CD14-positive monocyte (primary cell): Measurements from ENCODE around the gene TDRD6. TPM values are rescaled to one million over a fixed set of nuclear protein-coding genes. Genes with fewer than 3 reads are reported as not detected.

Experiments
- DNase-seq, 3 donors: peaks; one replicate each; pipeline ENCODE4 v3.0.0-alpha.2; 2011 to 2022
- H2AFZ ChIP-seq: 2 replicates; pipeline ENCODE4 v1.6.0; 2012; ENCODE audit warnings: mild to moderate bottlenecking, low read depth, low read length, inconsistent platforms; ENCODE audit not compliant: insufficient read depth, poor library complexity, severe bottlenecking
- H3K27ac ChIP-seq, 2 donors: 1 replicate in 1 of 2; 2 replicates in 1 of 2; pipeline ENCODE4 v1.5.1; 2012 to 2013; ENCODE audit warnings: low read length in 2 of 2, control low read depth in 1 of 2, inconsistent platforms in 1 of 2, low read depth in 1 of 2, mild to moderate bottlenecking in 1 of 2
- H3K27me3 ChIP-seq, 2 donors: one replicate each; pipeline versions ENCODE4 v1.6.0 to v1.6.1; 2011 to 2013; ENCODE audit warnings: low read length in 2 of 2; ENCODE audit not compliant: control insufficient read depth in 2 of 2, insufficient read depth in 2 of 2
- H3K36me3 ChIP-seq, 2 donors: replicated peaks in 1 of 2; 1 replicate in 1 of 2; 2 replicates in 1 of 2; pipeline versions ENCODE4 v1.5.1 to v1.6.1; 2012 to 2013; ENCODE audit warnings: low read length in 2 of 2, control low read depth in 1 of 2, inconsistent platforms in 1 of 2, mild to moderate bottlenecking in 1 of 2; ENCODE audit not compliant: insufficient read depth in 2 of 2, control insufficient read depth in 1 of 2
- H3K4me1 ChIP-seq, 2 donors: 1 replicate in 1 of 2; 2 replicates in 1 of 2; pipeline versions ENCODE4 v1.5.1 to v1.6.1; 2012 to 2013; ENCODE audit warnings: low read length in 2 of 2, control low read depth in 1 of 2, inconsistent platforms in 1 of 2, mild to moderate bottlenecking in 1 of 2, moderate library complexity in 1 of 2; ENCODE audit not compliant: insufficient read depth in 2 of 2, control insufficient read depth in 1 of 2
- H3K4me2 ChIP-seq: replicated peaks from 2 replicates; pipeline ENCODE3; 2012; ENCODE audit warnings: low read length, moderate library complexity, mild to moderate bottlenecking; ENCODE audit not compliant: poor library complexity, severe bottlenecking; ENCODE audit errors: extremely low read depth
- H3K4me3 ChIP-seq, 3 experiments: fragments of 200-600 bp in 1 of 3; sonication (generic) in 1 of 3; replicated peaks in 1 of 3; 1 replicate in 2 of 3; 2 replicates in 1 of 3; pipeline ENCODE4 v1.5.1; 2011 to 2013; ENCODE audit warnings: low read length in 3 of 3, mild to moderate bottlenecking in 3 of 3, control low read depth in 2 of 3, low read depth in 2 of 3, inconsistent platforms in 1 of 3, moderate library complexity in 1 of 3
- H3K79me2 ChIP-seq: 2 replicates; pipeline ENCODE4 v1.6.0; 2012; ENCODE audit warnings: mild to moderate bottlenecking, control low read depth, inconsistent platforms, low read length, moderate library complexity; ENCODE audit not compliant: insufficient read depth
- H3K9ac ChIP-seq: 2 replicates; pipeline ENCODE4 v1.6.0; 2017; ENCODE audit warnings: low read length, mild to moderate bottlenecking; ENCODE audit not compliant: insufficient read depth, poor library complexity, severe bottlenecking
- H3K9me3 ChIP-seq, 2 donors: replicated peaks in 1 of 2; 1 replicate in 1 of 2; 2 replicates in 1 of 2; pipeline versions ENCODE4 v1.5.1 to v1.6.1; 2012 to 2013; ENCODE audit warnings: low read length in 2 of 2, control low read depth in 1 of 2; ENCODE audit not compliant: control insufficient read depth in 1 of 2, insufficient read depth in 1 of 2
- H4K20me1 ChIP-seq: 2 replicates; pipeline ENCODE4 v1.6.0; 2012; ENCODE audit warnings: mild to moderate bottlenecking, low read length, control low read depth, moderate library complexity; ENCODE audit not compliant: insufficient read depth
- H3K27ac Mint-ChIP-seq, 7 donors: one replicate each; pipeline ENCODE4 v1.8.0; 2020; ENCODE audit warnings: mild to moderate bottlenecking in 7 of 7, mixed read lengths in 7 of 7, moderate library complexity in 6 of 7, inconsistent platforms in 2 of 7
- H3K27me3 Mint-ChIP-seq, 3 donors: one replicate each; pipeline ENCODE4 v1.8.0; 2021 to 2022; ENCODE audit warnings: low read depth in 3 of 3, mild to moderate bottlenecking in 3 of 3, mixed read lengths in 3 of 3, moderate library complexity in 3 of 3, inconsistent platforms in 1 of 3
- H3K36me3 Mint-ChIP-seq, 2 donors: one replicate each; pipeline ENCODE4 v1.8.0; 2020; ENCODE audit warnings: mixed read lengths in 2 of 2, inconsistent platforms in 1 of 2, mild to moderate bottlenecking in 1 of 2
- H3K4me1 Mint-ChIP-seq: one replicate; pipeline ENCODE4 v1.8.0; 2020; ENCODE audit warnings: mild to moderate bottlenecking, mixed read lengths
- H3K4me3 Mint-ChIP-seq, 2 donors: one replicate each; pipeline ENCODE4 v1.8.0; 2020; ENCODE audit warnings: mild to moderate bottlenecking in 2 of 2, mixed read lengths in 2 of 2, moderate library complexity in 1 of 2
- H3K9me3 Mint-ChIP-seq, 7 donors: one replicate each; pipeline ENCODE4 v1.8.0; 2020 to 2022; ENCODE audit warnings: mixed read lengths in 7 of 7, mild to moderate bottlenecking in 6 of 7, moderate library complexity in 6 of 7, inconsistent platforms in 2 of 7
- CTCF ChIP-seq: fragments of 200-600 bp; IDR thresholded peaks from one replicate; pipeline ENCODE4 v1.8.0; 2022; ENCODE audit warnings: antibody characterized with exemption, mild to moderate bottlenecking
- WGBS: methylation state at CpG from one replicate; pipeline ENCODE4 v1.1.5; 2013; ENCODE audit warnings: missing lambda C conversion rate; ENCODE audit not compliant: insufficient coverage; 5-methylcytosine and 5-hydroxymethylcytosine counted together
- intact Hi-C, 2 donors: fragments of 100-400 bp; cut with micrococcal nuclease; formaldehyde crosslinking; loops; one replicate each; pipeline versions ENCODE4 v1.15.0 to v1.15.1; 2023
- polyA plus RNA-seq, 3 donors: library from polyadenylated mRNA; depleted of rRNA in 1 of 3; unstranded in 2 of 3; stranded (reverse) in 1 of 3; fragments of 300-500 nt in 2 of 3; fragments of >200 nt in 1 of 3; fragmentation: Illumina TruSeq in 2 of 3; gene quantifications; 1 replicate in 2 of 3; 2 replicates in 1 of 3; pipeline ENCODE4 v1.2.3, GENCODE V29; 2012 to 2021

The TDRD6 gene
- polyA plus RNA-seq, 3 donors, result 0.29 to 0.94 TPM; not detected in 1

GRCh38 chr6:46733341-46733801 lies 45.7 kb downstream of the TDRD6 start:
- intact Hi-C loops, result loop anchor here (5.0 kb wide), 1 partner anchor 39 kb away; no protein-coding TSS in a partner anchor
- H3K27ac ChIP-seq, result peak overlapping the region in 1 of 2 donors; percentile 10
- no peak overlapping the region for H3K9ac ChIP-seq
- Mint-ChIP-seq H3K27me3 (peaks cover 12 to 42% (median 31%) of the 10 kb centered on the region in 3 donors), H3K4me1 (peaks cover 64% of the 10 kb centered on the region), H3K36me3 (peaks cover 26 to 40% of the 10 kb centered on the region in 2 donors), H3K9me3 (peaks cover 0 to 6% (median 5%) of the 10 kb centered on the region in 7 donors), H3K4me3 (peak overlapping the region; percentile 41 to 94), H3K27ac (peak overlapping the region; percentile 23 to 87 (median 38))
- peak overlapping the region in 1 of 3 experiments; percentile 81 for H3K4me3 ChIP-seq
- H3K36me3 ChIP-seq, result no peaks in the 10 kb centered on the region
- no peaks in the 10 kb centered on the region for H3K79me2 ChIP-seq
- no peak for TF ChIP-seq CTCF
- H3K9me3 ChIP-seq, result no peaks in the 10 kb centered on the region
- DNase-seq, result peak in 2 of 3 donors; percentile 11 to 19
- peaks cover 46 to 62% of the 10 kb centered on the region in 2 donors for H3K4me1 ChIP-seq
- H3K4me2 ChIP-seq, result peak overlapping the region; percentile 92
- peaks cover 9 to 14% of the 10 kb centered on the region in 2 donors for H3K27me3 ChIP-seq
- H4K20me1 ChIP-seq, result no peaks in the 10 kb centered on the region
- 96% methylated on average over 2 of the region's 2 CpGs for WGBS
- no peak overlapping the region for H2AFZ ChIP-seq

GRCh38 chr6:46734867-46735719 lies 47.4 kb downstream of the TDRD6 start, which contains the start of gene PLA2G7:
PLA2G7 (minus strand) TSS chr6:46735375; CDS start chr6:46722891, 12,484 bp downstream.
- peak; percentile 17 to 33 (median 24) for DNase-seq
- no peaks in the 10 kb centered on the region for H3K79me2 ChIP-seq
- peak within 1 kb of the TSS; percentile 88 for H2AFZ ChIP-seq
- no peaks in the 10 kb centered on the region for H4K20me1 ChIP-seq
- WGBS, result under 1% methylated on average over 66 of the region's 73 CpGs
- H3K27ac ChIP-seq, result peak within 1 kb of the TSS; percentile 33 to 67
- H3K27me3 ChIP-seq, result peaks cover 9 to 14% of the 10 kb centered on the region in 2 donors
- peaks cover 59% of the 10 kb centered on the region for H3K4me1 Mint-ChIP-seq
- intact Hi-C loops, result loop anchor here (5.0 kb wide), 1 partner anchor 37 kb away; no protein-coding TSS in a partner anchor
- H3K9me3 ChIP-seq, result no peaks in the 10 kb centered on the region
- peak within 1 kb of the TSS; percentile 92 for H3K4me2 ChIP-seq
- H3K36me3 ChIP-seq, result no peaks in the 10 kb centered on the region
- peaks cover 0 to 6% (median 5%) of the 10 kb centered on the region in 7 donors for H3K9me3 Mint-ChIP-seq
- no peak for TF ChIP-seq CTCF
- H3K4me3 ChIP-seq, result peak within 1 kb of the TSS; percentile 75 to 89 (median 81)
- H3K27ac Mint-ChIP-seq, result peak within 1 kb of the TSS; percentile 81 to 93 (median 87)
- H3K9ac ChIP-seq, result peak within 1 kb of the TSS; percentile 78
- peaks cover 43 to 62% of the 10 kb centered on the region in 2 donors for H3K4me1 ChIP-seq
- peaks cover 12 to 43% (median 33%) of the 10 kb centered on the region in 3 donors for H3K27me3 Mint-ChIP-seq
- H3K4me3 Mint-ChIP-seq, result peak within 1 kb of the TSS; percentile 96
- peaks cover 26 to 30% of the 10 kb centered on the region in 2 donors for H3K36me3 Mint-ChIP-seq
